Measurements from ENCODE around the gene ATXN7L1.

The ATXN7L1 gene

DNA sequence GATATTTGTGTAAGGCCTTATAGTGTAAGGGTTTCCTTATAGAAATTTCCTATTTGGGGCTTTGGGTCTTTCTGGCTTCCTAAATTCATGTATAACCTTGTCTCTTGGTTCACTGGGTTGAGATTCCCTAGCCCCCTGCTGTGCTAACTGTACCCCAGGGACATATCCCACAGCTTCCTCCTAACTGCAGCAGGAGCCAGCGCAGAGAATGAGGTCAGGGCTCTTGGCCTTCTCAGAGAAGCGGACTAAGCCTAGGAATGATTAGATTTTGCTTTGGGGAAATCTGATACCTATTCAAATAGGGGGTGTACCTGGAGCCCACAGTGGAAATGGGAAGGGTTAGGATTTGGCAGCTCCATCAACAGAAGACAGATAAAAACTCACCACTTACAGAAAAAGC, 157.0 kb downstream of the ATXN7L1 start:
- H2BK15ac ChIP-seq (ENCODE audit: low read length), result no peak overlapping the region
- H3K27ac ChIP-seq (replicated peaks; ENCODE audit: low read length), result no peak overlapping the region
- H3K27me3 ChIP-seq (ENCODE audit: control insufficient read depth in 3 of 3, insufficient read depth in 3 of 3, low read depth in 1 of 3, low read length in 3 of 3), result no peaks in the 10 kb centered on the region
- H3K4me1 ChIP-seq (ENCODE audit: control insufficient read depth in 2 of 2, insufficient read depth in 1 of 2, low read depth in 1 of 2, low read length in 2 of 2), result peaks cover 7 to 17% of the 10 kb centered on the region in 2 donors
- no peak overlapping the region for H3K4ac ChIP-seq (ENCODE audit: low read length)
- H3K79me1 ChIP-seq (ENCODE audit: low read depth, low read length), result no peaks in the 10 kb centered on the region
- H2AK5ac ChIP-seq (ENCODE audit: low read depth, low read length), result no peak overlapping the region
- no peak overlapping the region for H4K91ac ChIP-seq (ENCODE audit: low read depth, low read length, poor library complexity)
- no peak overlapping the region for H2AFZ ChIP-seq (ENCODE audit: low read length)
- no peaks in the 10 kb centered on the region for H3K9me3 ChIP-seq (replicated peaks in 1 of 2; ENCODE audit: control insufficient read depth in 2 of 2, insufficient read depth in 1 of 2, low read depth in 1 of 2, low read length in 2 of 2)
- H2BK120ac ChIP-seq (ENCODE audit: low read depth, low read length), result no peak overlapping the region
- no peak overlapping the region for H2BK12ac ChIP-seq (ENCODE audit: low read length)
- no peak overlapping the region for H3K4me3 ChIP-seq (ENCODE audit: low read length in 2 of 2)
- WGBS, 2 donors (ENCODE audit: extremely low coverage in 2 of 2, insufficient read length in 2 of 2, insufficient replicate concordance in 1 of 2), result no CpG with 5 or more reads among the region's 2 CpGs
- no peak overlapping the region for H3K4me2 ChIP-seq (ENCODE audit: insufficient read depth, low read length, poor library complexity, severe bottlenecking)
- no peak overlapping the region for H3K9ac ChIP-seq (ENCODE audit: low read depth, low read length, poor library complexity)
- no peak overlapping the region for H3K23ac ChIP-seq (ENCODE audit: low read depth, low read length, poor library complexity)
- no peak overlapping the region for H3K18ac ChIP-seq (ENCODE audit: low read length)
- DNase-seq (ENCODE audit: low spot score), result no peak
- no peak overlapping the region for H2BK5ac ChIP-seq (ENCODE audit: low read length)
- H3K36me3 ChIP-seq (replicated peaks in 1 of 2; ENCODE audit: control insufficient read depth in 2 of 2, insufficient read depth in 2 of 2, low read length in 2 of 2), result no peaks in the 10 kb centered on the region
- no peak overlapping the region for H4K8ac ChIP-seq (ENCODE audit: low read depth, low read length)
- H3K14ac ChIP-seq (ENCODE audit: low read length), result no peak overlapping the region

DNA sequence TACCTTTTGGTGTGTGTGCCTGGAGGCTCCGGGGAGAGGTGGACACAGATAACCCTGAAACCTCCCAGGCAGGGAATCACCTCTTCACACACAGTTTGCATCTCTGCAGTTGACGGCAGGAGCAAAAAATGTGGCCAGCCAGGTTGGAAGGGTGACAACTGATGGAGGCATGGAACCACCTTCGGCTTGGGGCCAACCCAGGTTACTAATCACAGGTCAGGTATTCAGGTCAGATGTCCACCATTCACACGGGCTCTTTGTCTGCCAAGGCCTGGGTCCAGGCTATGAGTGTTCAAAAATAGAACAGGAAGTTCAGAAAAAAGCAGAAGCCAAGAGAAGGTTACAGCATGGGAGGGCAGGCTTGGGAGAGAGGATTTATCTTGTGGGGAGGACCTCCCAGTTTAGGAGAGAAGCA, 157.9 kb downstream of the ATXN7L1 start:
- Histone ChIP-seq H2AFZ (ENCODE audit: low read length) (no peak overlapping the region), H3K4me2 (ENCODE audit: insufficient read depth, low read length, poor library complexity, severe bottlenecking) (no peak overlapping the region), H3K27me3 (ENCODE audit: control insufficient read depth in 3 of 3, insufficient read depth in 3 of 3, low read depth in 1 of 3, low read length in 3 of 3) (no peaks in the 10 kb centered on the region), H3K36me3 (replicated peaks in 1 of 2; ENCODE audit: control insufficient read depth in 2 of 2, insufficient read depth in 2 of 2, low read length in 2 of 2) (no peaks in the 10 kb centered on the region), H2BK15ac (ENCODE audit: low read length) (no peak overlapping the region), H3K14ac (ENCODE audit: low read length) (no peak overlapping the region), H3K23ac (ENCODE audit: low read depth, low read length, poor library complexity) (no peak overlapping the region), H3K4me1 (ENCODE audit: control insufficient read depth in 2 of 2, insufficient read depth in 1 of 2, low read depth in 1 of 2, low read length in 2 of 2) (peaks cover 5 to 12% of the 10 kb centered on the region in 2 donors), H4K8ac (ENCODE audit: low read depth, low read length) (no peak overlapping the region), H3K9me3 (replicated peaks in 1 of 2; ENCODE audit: control insufficient read depth in 2 of 2, insufficient read depth in 1 of 2, low read depth in 1 of 2, low read length in 2 of 2) (no peaks in the 10 kb centered on the region), H3K79me1 (ENCODE audit: low read depth, low read length) (no peaks in the 10 kb centered on the region), H2AK5ac (ENCODE audit: low read depth, low read length) (no peak overlapping the region), H3K4me3 (ENCODE audit: low read length in 2 of 2) (no peak overlapping the region), H4K91ac (ENCODE audit: low read depth, low read length, poor library complexity) (no peak overlapping the region), H2BK120ac (ENCODE audit: low read depth, low read length) (no peak overlapping the region), H3K4ac (ENCODE audit: low read length) (no peak overlapping the region), H2BK5ac (ENCODE audit: low read length) (no peak overlapping the region), H2BK12ac (ENCODE audit: low read length) (no peak overlapping the region), H3K27ac (replicated peaks; ENCODE audit: low read length) (no peak overlapping the region), H3K9ac (ENCODE audit: low read depth, low read length, poor library complexity) (no peak overlapping the region), H3K18ac (ENCODE audit: low read length) (no peak overlapping the region)
- no CpG with 5 or more reads among the region's 4 CpGs for WGBS, 2 donors (ENCODE audit: extremely low coverage in 2 of 2, insufficient read length in 2 of 2, insufficient replicate concordance in 1 of 2)
- no peak for DNase-seq (ENCODE audit: low spot score)

DNA sequence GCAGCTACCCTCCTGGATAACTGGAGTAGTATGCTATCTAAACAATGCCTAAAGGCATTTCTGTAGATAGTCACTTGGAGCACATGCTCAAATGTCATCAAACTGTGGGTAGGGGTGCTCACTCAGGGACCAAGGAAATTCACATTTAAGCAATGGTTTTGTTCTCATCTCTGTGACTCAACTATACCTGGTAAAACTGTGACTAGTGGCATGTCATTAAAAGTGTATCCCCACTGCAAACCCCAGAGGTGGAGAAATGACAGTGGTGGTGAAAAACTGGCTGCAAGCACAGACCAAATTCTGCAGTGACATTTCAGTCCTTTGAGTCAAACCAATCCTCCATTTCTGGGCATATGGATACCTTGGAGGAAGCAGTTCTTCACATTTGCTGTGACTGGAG, 160.9 kb downstream of the ATXN7L1 start:
- Histone ChIP-seq H2BK5ac (ENCODE audit: low read length) (no peak overlapping the region), H2BK15ac (ENCODE audit: low read length) (no peak overlapping the region), H4K8ac (ENCODE audit: low read depth, low read length) (no peak overlapping the region), H3K14ac (ENCODE audit: low read length) (no peak overlapping the region), H2BK120ac (ENCODE audit: low read depth, low read length) (no peak overlapping the region), H3K27ac (replicated peaks; ENCODE audit: low read length) (no peak overlapping the region), H3K4ac (ENCODE audit: low read length) (no peak overlapping the region), H3K27me3 (ENCODE audit: control insufficient read depth in 3 of 3, insufficient read depth in 3 of 3, low read depth in 1 of 3, low read length in 3 of 3) (no peaks in the 10 kb centered on the region), H2BK12ac (ENCODE audit: low read length) (no peak overlapping the region), H3K23ac (ENCODE audit: low read depth, low read length, poor library complexity) (no peak overlapping the region), H3K9ac (ENCODE audit: low read depth, low read length, poor library complexity) (no peak overlapping the region), H4K91ac (ENCODE audit: low read depth, low read length, poor library complexity) (no peak overlapping the region), H3K36me3 (replicated peaks in 1 of 2; ENCODE audit: control insufficient read depth in 2 of 2, insufficient read depth in 2 of 2, low read length in 2 of 2) (no peaks in the 10 kb centered on the region), H3K9me3 (replicated peaks in 1 of 2; ENCODE audit: control insufficient read depth in 2 of 2, insufficient read depth in 1 of 2, low read depth in 1 of 2, low read length in 2 of 2) (peaks cover 6 to 26% of the 10 kb centered on the region in 2 donors), H2AFZ (ENCODE audit: low read length) (no peak overlapping the region), H3K79me1 (ENCODE audit: low read depth, low read length) (no peaks in the 10 kb centered on the region), H3K18ac (ENCODE audit: low read length) (no peak overlapping the region), H3K4me2 (ENCODE audit: insufficient read depth, low read length, poor library complexity, severe bottlenecking) (no peak overlapping the region), H2AK5ac (ENCODE audit: low read depth, low read length) (no peak overlapping the region), H3K4me3 (ENCODE audit: low read length in 2 of 2) (no peak overlapping the region), H3K4me1 (ENCODE audit: control insufficient read depth in 2 of 2, insufficient read depth in 1 of 2, low read depth in 1 of 2, low read length in 2 of 2) (peaks cover 0 to 6% of the 10 kb centered on the region in 2 donors)
- no peak for DNase-seq (ENCODE audit: low spot score)

DNA sequence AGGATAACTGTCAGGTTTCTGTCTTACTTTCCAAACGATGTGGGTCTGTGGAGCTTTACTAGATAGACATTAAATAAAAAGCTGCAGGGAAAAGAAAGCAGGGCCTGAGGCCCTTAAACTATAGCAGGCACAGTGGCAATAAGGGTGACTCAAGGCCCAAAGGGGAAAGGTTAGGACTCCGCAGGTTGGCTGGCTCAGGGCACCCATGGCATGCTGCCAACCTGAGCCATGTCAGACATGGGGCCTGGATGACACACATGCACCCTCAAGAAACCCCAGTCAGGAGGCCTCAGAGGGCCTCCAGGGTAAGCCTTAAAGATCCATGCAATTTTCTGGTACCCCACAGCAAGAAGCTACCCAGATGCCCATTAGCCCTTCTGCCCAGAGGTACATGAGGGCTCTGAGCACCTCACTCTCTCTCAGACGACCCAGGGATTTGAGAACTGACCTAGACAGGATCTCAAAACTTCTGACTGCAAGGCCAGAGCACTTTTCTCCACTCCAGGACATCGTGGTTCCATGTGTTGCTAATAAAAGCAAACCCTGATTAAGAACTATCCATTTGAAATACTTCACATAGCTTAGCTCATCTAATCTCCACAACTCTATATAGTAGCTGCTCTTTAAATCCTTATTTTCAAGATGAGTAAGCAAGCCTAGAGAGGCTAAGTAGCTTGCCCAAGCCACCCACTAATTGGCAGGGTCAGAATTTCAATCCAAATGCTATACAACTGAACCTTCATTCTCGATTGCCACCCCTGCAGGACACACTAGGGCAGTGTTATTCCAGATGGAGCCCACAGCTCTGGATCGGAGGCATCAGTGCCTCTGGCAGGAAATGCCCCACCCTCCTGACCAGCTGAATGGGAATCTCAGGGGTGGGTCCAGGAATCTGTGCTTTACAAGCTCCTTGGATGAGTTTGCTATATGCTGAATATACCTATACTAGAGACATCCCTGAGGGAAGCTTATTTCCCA, 162.6 kb downstream of the ATXN7L1 start:
- Histone ChIP-seq H3K4me3 (ENCODE audit: low read length in 2 of 2) (no peak overlapping the region), H3K9ac (ENCODE audit: low read depth, low read length, poor library complexity) (no peak overlapping the region), H2BK15ac (ENCODE audit: low read length) (no peak overlapping the region), H4K91ac (ENCODE audit: low read depth, low read length, poor library complexity) (no peak overlapping the region), H4K8ac (ENCODE audit: low read depth, low read length) (no peak overlapping the region), H3K79me1 (ENCODE audit: low read depth, low read length) (no peaks in the 10 kb centered on the region), H2BK12ac (ENCODE audit: low read length) (no peak overlapping the region), H3K4me1 (ENCODE audit: control insufficient read depth in 2 of 2, insufficient read depth in 1 of 2, low read depth in 1 of 2, low read length in 2 of 2) (no peaks in the 10 kb centered on the region), H3K36me3 (replicated peaks in 1 of 2; ENCODE audit: control insufficient read depth in 2 of 2, insufficient read depth in 2 of 2, low read length in 2 of 2) (no peaks in the 10 kb centered on the region), H3K4me2 (ENCODE audit: insufficient read depth, low read length, poor library complexity, severe bottlenecking) (no peak overlapping the region), H3K9me3 (replicated peaks in 1 of 2; ENCODE audit: control insufficient read depth in 2 of 2, insufficient read depth in 1 of 2, low read depth in 1 of 2, low read length in 2 of 2) (peaks cover 10 to 26% of the 10 kb centered on the region in 2 donors), H2AFZ (ENCODE audit: low read length) (no peak overlapping the region), H3K14ac (ENCODE audit: low read length) (no peak overlapping the region), H2BK120ac (ENCODE audit: low read depth, low read length) (no peak overlapping the region), H3K4ac (ENCODE audit: low read length) (no peak overlapping the region), H2AK5ac (ENCODE audit: low read depth, low read length) (no peak overlapping the region), H2BK5ac (ENCODE audit: low read length) (no peak overlapping the region), H3K27ac (replicated peaks; ENCODE audit: low read length) (no peak overlapping the region), H3K27me3 (ENCODE audit: control insufficient read depth in 3 of 3, insufficient read depth in 3 of 3, low read depth in 1 of 3, low read length in 3 of 3) (no peaks in the 10 kb centered on the region), H3K23ac (ENCODE audit: low read depth, low read length, poor library complexity) (no peak overlapping the region), H3K18ac (ENCODE audit: low read length) (no peak overlapping the region)
- no CpG with 5 or more reads among the region's 6 CpGs for WGBS, 2 donors (ENCODE audit: extremely low coverage in 2 of 2, insufficient read length in 2 of 2, insufficient replicate concordance in 1 of 2)
- no peak for DNase-seq (ENCODE audit: low spot score)

Measured in neuronal stem cell (in vitro differentiated cells).